GM19372 (cell line): ENCODE results near the gene IGF1R.
A peak's percentile ranks its signal among the peaks of the same experiment; 100 is the strongest.

Experiments
- ATAC-seq: cut with Tn5 transposase; IDR thresholded peaks from one replicate; pipeline ENCODE4 v1.9.1; 2021; ENCODE audit warnings: mild to moderate bottlenecking, low read depth, moderate library complexity; ENCODE audit not compliant: unreplicated experiment

Gene IGF1R

GRCh38 chr15:98966091-98966787 lies 317.9 kb downstream of the IGF1R start:
- ATAC-seq: no peak

GRCh38 chr15:98967096-98967495 lies 318.8 kb downstream of the IGF1R start:
- no peak for ATAC-seq

- ATAC-seq: no peak
Measured at GRCh38 chr15:98967916-98968315, 319.6 kb downstream of the IGF1R start.

- no peak for ATAC-seq
Measured at GRCh38 chr15:98968576-98968975, 320.2 kb downstream of the IGF1R start.

GRCh38 chr15:98969126-98969735 lies 320.9 kb downstream of the IGF1R start:
- no peak for ATAC-seq

GRCh38 chr15:98970799-98971198 lies 322.5 kb downstream of the IGF1R start:
- no peak for ATAC-seq

- ATAC-seq: no peak
Measured at GRCh38 chr15:98976500-98976899, 328.2 kb downstream of the IGF1R start.

- no peak for ATAC-seq
Measured at GRCh38 chr15:98977441-98977840, 329.1 kb downstream of the IGF1R start.

GRCh38 chr15:98978153-98978552 lies 329.8 kb downstream of the IGF1R start:
- ATAC-seq: no peak

- peak; percentile 41 for ATAC-seq
Measured at GRCh38 chr15:98980899-98981228, 332.5 kb downstream of the IGF1R start.

GRCh38 chr15:98981851-98982722 lies 333.7 kb downstream of the IGF1R start:
- peak; percentile 47 for ATAC-seq

- ATAC-seq: no peak
Measured at GRCh38 chr15:98983334-98983733, 335.0 kb downstream of the IGF1R start.

- ATAC-seq: no peak
Measured at GRCh38 chr15:98986281-98986680, 337.9 kb downstream of the IGF1R start.

GRCh38 chr15:98994892-98995291 lies 346.6 kb downstream of the IGF1R start:
- no peak for ATAC-seq

GRCh38 chr15:98996169-98996568 lies 347.8 kb downstream of the IGF1R start:
- no peak for ATAC-seq

GRCh38 chr15:98996624-98997023 lies 348.3 kb downstream of the IGF1R start:
- no peak for ATAC-seq

- ATAC-seq: no peak
Measured at GRCh38 chr15:98997312-98997711, 349.0 kb downstream of the IGF1R start.

- no peak for ATAC-seq
Measured at GRCh38 chr15:98997755-98998154, 349.4 kb downstream of the IGF1R start.

- ATAC-seq: no peak
Measured at GRCh38 chr15:98998279-98998678, 349.9 kb downstream of the IGF1R start.

GRCh38 chr15:98999233-98999632 lies 350.9 kb downstream of the IGF1R start:
- ATAC-seq: no peak

GRCh38 chr15:99002226-99002625 lies 353.9 kb downstream of the IGF1R start:
- no peak for ATAC-seq
